ENCODE data around the gene PAX8.
"Not testable (repeated sequence)": the region's sequence is repeated elsewhere in the genome, so short reads cannot be mapped to it uniquely, and the experiment has no call there.

GRCh38 chr2:113314176-113314575 lies 35.5 kb upstream of the PAX8 start:
- TF ChIP-seq EHMT2 (IDR thresholded peaks at IDR 0.05; ENCODE audit: borderline replicate concordance, low read depth, low read length); CTCF (CRISPR knock-in tag; IDR thresholded peaks at IDR 0.05); ZBTB4 (CRISPR knock-in tag; IDR thresholded peaks at IDR 0.05; ENCODE audit: borderline replicate concordance): not testable (repeated sequence)
